Smooth muscle cell (in vitro differentiated cells): Measurements from ENCODE around the gene AKR1C4. TPM values are rescaled to one million over a fixed set of nuclear protein-coding genes. Genes with fewer than 3 reads are reported as not detected.
"Not testable (repeated sequence)": the region's sequence is repeated elsewhere in the genome, so short reads cannot be mapped to it uniquely, and the experiment has no call there.

Experiments
- DNase-seq: peaks from one replicate; lab custom pipeline; 2025; ENCODE audit not compliant: unreplicated experiment; lab: John Stamatoyannopoulos, UW
- H2AFZ ChIP-seq: fragments of 200-600 bp; sonication (generic); 2 replicates; pipeline ENCODE4 v1.6.0; 2016; ENCODE audit warnings: antibody characterized with exemption, low read depth, mild to moderate bottlenecking
- H3F3A ChIP-seq: fragments of 200-600 bp; sonication (generic); 2 replicates; pipeline ENCODE4 v1.6.0; 2017; ENCODE audit warnings: antibody characterized with exemption, low read depth
- H3K27ac ChIP-seq: fragments of 200-600 bp; sonication (generic); 2 replicates; pipeline ENCODE4 v1.5.1; 2016; ENCODE audit warnings: low read depth, mild to moderate bottlenecking
- H3K27me3 ChIP-seq: fragments of 200-600 bp; sonication (generic); 2 replicates; pipeline ENCODE4 v1.6.1; 2016; ENCODE audit warnings: low read depth, mild to moderate bottlenecking
- H3K36me3 ChIP-seq: fragments of 200-600 bp; sonication (generic); 2 replicates; pipeline ENCODE4 v1.5.1; 2016; ENCODE audit warnings: low read depth
- H3K4me1 ChIP-seq: fragments of 200-600 bp; sonication (generic); 2 replicates; pipeline ENCODE4 v1.5.1; 2016; ENCODE audit warnings: low read depth
- H3K4me2 ChIP-seq: fragments of 200-600 bp; sonication (generic); 2 replicates; pipeline ENCODE4 v1.6.0; 2016; ENCODE audit warnings: mild to moderate bottlenecking
- H3K4me3 ChIP-seq: fragments of 200-600 bp; sonication (generic); 2 replicates; pipeline ENCODE4 v1.5.1; 2016; ENCODE audit warnings: mild to moderate bottlenecking
- H3K79me2 ChIP-seq: fragments of 200-600 bp; sonication (generic); 2 replicates; pipeline ENCODE4 v1.6.0; 2016; ENCODE audit warnings: low read depth, mild to moderate bottlenecking
- H3K9ac ChIP-seq: fragments of 200-600 bp; sonication (generic); 2 replicates; pipeline ENCODE4 v1.6.0; 2016; ENCODE audit warnings: low read depth
- H3K9me3 ChIP-seq: fragments of 200-600 bp; sonication (generic); replicated peaks from 2 replicates; pipeline ENCODE4 v1.5.1; 2016; ENCODE audit warnings: low read depth
- H4K20me1 ChIP-seq: fragments of 200-600 bp; sonication (generic); 2 replicates; pipeline ENCODE4 v1.6.0; 2016; ENCODE audit warnings: low read depth
- WGBS: methylation state at CpG from one replicate; pipeline ENCODE4 v1.1.7; 2016; ENCODE audit warnings: low lambda C conversion rate; 5-methylcytosine and 5-hydroxymethylcytosine counted together
- polyA plus RNA-seq: library from polyadenylated mRNA; unstranded; fragments of >200 nt; fragmentation: Nextera tagmentation; extraction: Ambion mirVana; gene quantifications from 2 replicates; pipeline ENCODE4 v1.2.1, GENCODE V29; 2016
- total RNA-seq: library from RNA; depleted of rRNA; stranded (reverse); fragments of >200 nt; gene quantifications from 2 replicates; pipeline ENCODE4 v1.2.3, GENCODE V29; 2014
- TF ChIP-seq, protein P1 (sequence below): fragments of 200-600 bp; sonication (generic); IDR thresholded peaks from 2 replicates; pipeline ENCODE4 v1.5.1; 2017; ENCODE audit warnings: borderline replicate concordance, mild to moderate bottlenecking, antibody characterized with exemption; ENCODE audit not compliant: insufficient read depth, poor library complexity, severe bottlenecking

The AKR1C4 gene
- total and polyA plus RNA-seq, 2 experiments from 2014 or later = not detected

DNA sequence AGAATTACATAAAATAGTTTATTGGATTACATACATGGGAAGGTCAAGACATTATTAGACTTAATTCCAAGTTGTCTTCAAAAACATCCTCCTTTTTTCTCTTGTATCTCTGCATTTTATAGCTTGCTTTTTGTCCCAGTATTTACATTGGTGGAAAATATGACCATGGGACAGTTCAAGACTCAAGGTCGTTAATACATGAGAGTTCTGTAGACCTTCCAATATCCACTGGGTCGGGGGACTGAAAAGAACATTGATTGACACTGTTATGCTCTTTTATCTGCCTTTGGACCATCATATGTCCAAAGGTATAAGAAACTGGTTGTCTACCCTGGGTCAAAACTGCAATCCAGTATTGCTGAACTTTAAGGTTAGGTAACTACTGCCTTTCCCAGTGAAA, 36.7 kb downstream of the AKR1C4 start:
- no peak for DNase-seq
- Histone ChIP-seq H3K4me2 (no peak overlapping the region), H3F3A (no peaks in the 10 kb centered on the region), H3K9ac (no peak overlapping the region), H3K4me3 (no peak overlapping the region), H3K27ac (no peak overlapping the region), H3K36me3 (no peaks in the 10 kb centered on the region), H3K9me3 (no peaks in the 10 kb centered on the region), H4K20me1 (no peaks in the 10 kb centered on the region), H3K79me2 (no peaks in the 10 kb centered on the region), H3K4me1 (no peaks in the 10 kb centered on the region), H2AFZ (no peak overlapping the region), H3K27me3 (no peaks in the 10 kb centered on the region)
- WGBS = 70% methylated on average over 2 of the region's 2 CpGs
- TF ChIP-seq, protein P1, sequence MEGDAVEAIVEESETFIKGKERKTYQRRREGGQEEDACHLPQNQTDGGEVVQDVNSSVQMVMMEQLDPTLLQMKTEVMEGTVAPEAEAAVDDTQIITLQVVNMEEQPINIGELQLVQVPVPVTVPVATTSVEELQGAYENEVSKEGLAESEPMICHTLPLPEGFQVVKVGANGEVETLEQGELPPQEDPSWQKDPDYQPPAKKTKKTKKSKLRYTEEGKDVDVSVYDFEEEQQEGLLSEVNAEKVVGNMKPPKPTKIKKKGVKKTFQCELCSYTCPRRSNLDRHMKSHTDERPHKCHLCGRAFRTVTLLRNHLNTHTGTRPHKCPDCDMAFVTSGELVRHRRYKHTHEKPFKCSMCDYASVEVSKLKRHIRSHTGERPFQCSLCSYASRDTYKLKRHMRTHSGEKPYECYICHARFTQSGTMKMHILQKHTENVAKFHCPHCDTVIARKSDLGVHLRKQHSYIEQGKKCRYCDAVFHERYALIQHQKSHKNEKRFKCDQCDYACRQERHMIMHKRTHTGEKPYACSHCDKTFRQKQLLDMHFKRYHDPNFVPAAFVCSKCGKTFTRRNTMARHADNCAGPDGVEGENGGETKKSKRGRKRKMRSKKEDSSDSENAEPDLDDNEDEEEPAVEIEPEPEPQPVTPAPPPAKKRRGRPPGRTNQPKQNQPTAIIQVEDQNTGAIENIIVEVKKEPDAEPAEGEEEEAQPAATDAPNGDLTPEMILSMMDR = no peak

DNA sequence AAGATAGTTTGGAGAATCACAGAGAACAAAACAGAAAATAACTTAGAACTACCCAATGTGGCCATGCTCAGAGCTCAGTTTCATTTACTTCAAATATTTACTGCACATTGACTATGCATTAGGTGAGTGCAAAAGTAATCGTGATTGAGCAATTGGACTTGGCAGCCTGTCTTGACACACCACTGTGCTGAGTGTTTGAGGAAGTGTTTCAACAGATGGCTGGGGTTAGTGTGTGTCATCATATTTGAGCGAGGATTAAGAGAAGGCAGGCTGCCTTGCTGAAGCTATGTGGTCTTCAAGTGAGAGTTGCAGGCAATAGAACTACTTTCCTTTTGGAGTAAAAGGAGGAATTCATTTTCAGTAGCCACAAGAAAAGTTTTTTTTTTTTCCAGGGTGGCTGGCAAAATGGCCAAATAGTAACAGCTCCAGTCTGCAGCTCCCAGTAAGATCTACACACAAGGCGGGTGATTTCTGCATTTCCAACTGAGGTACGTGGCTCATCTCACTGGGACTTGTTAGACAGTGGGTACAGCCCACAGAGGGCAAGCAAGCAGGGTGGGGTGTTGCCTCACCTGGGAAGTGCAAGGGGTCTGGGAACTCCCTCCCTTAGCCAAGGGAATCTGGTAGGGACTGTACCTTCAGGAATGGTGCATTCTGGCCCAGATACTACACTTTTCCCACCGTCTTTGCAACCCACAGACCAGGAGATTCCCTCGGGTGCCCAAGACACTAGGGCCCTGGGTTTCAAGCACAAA, 37.6 kb downstream of the AKR1C4 start:
- 64% methylated on average over 6 of the region's 6 CpGs for WGBS
- no peak overlapping the region for H3K4me2 ChIP-seq

DNA sequence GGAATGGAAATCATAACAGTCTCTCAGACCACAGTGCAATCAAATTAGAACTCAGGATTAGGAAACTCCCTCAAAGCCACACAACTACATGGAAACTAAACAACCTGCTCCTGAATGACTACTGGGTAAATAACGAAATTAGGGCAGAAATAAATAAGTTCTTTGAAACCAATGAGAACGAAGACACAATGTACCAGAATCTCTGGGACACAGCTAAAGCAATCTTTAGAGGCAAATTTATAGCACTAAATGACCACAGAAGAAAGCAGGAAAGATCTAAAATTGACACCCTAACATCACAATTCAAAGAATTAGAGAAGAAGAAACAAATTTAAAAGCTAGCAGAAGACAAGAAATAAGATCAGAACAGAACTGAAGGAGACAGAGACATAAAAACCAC, 40.9 kb downstream of the AKR1C4 start:
- not testable (repeated sequence) for H3F3A ChIP-seq, H3K27me3 ChIP-seq, DNase-seq, H3K9ac ChIP-seq, H3K27ac ChIP-seq, H3K4me1 ChIP-seq, H3K4me2 ChIP-seq, H2AFZ ChIP-seq, H3K9me3 ChIP-seq, H3K4me3 ChIP-seq, H4K20me1 ChIP-seq, H3K36me3 ChIP-seq, H3K79me2 ChIP-seq
- WGBS = 61% methylated on average over 2 of the region's 2 CpGs

More for the DNA sequence above, 37.6 kb downstream of the AKR1C4 start:
- no peak for DNase-seq
- Histone ChIP-seq H2AFZ (no peak overlapping the region), H3K27me3 (no peaks in the 10 kb centered on the region), H3K4me1 (no peaks in the 10 kb centered on the region), H3K27ac (no peak overlapping the region), H3K79me2 (no peaks in the 10 kb centered on the region), H3K36me3 (no peaks in the 10 kb centered on the region), H3F3A (no peaks in the 10 kb centered on the region), H3K9ac (no peak overlapping the region), H3K4me3 (no peak overlapping the region), H4K20me1 (no peaks in the 10 kb centered on the region), H3K9me3 (no peaks in the 10 kb centered on the region)
- TF ChIP-seq, protein P1 = no peak

DNA sequence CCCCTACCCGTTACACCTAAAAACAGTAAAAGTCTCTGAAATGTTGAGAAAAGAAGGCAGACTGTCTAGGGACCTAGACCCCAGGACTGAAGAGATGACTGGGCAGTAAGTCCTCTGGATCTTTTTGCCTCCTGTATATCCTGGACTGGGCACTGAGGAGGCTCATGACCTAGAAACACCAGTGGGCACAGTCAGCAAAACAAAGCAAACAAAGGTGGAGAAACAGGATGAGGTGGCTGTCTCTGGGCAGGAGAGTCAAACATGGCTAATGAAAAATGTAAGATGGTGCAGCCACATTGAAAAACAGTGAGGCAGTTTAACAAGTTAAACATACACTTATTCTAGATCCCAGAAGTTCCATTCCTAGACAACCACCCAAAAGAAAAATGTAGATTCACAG, 45.9 kb downstream of the AKR1C4 start:
- TF ChIP-seq, protein P1 = no peak
- 96% methylated on average over 1 of the region's 1 CpG for WGBS
- H2AFZ ChIP-seq = no peak overlapping the region

More for the DNA sequence above, 45.9 kb downstream of the AKR1C4 start:
- Histone ChIP-seq H3K4me2 (no peak overlapping the region), H3K27ac (no peak overlapping the region), H3F3A (no peaks in the 10 kb centered on the region), H3K4me1 (peaks cover 7% of the 10 kb centered on the region), H3K36me3 (no peaks in the 10 kb centered on the region), H3K9ac (no peak overlapping the region), H3K9me3 (no peaks in the 10 kb centered on the region), H4K20me1 (no peaks in the 10 kb centered on the region), H3K4me3 (no peak overlapping the region), H3K27me3 (no peaks in the 10 kb centered on the region), H3K79me2 (no peaks in the 10 kb centered on the region)
- DNase-seq = no peak
